Spinal cord (tissue), 10 donors: ENCODE measurements around the gene ARAP2. TPM values are rescaled to one million over a fixed set of nuclear protein-coding genes. Genes with fewer than 3 reads are reported as not detected.

Experiments
- DNase-seq, 6 donors: peaks; one replicate each; pipeline versions ENCODE4 v3.0.0 to v3.0.0-alpha.2; 2013 to 2015; ENCODE audit warnings: low spot score in 6 of 6, low read depth in 4 of 6
- H3K27ac ChIP-seq: one replicate; pipeline ENCODE4 v1.5.1; 2013; ENCODE audit warnings: low read depth, low read length, control low read depth
- H3K27me3 ChIP-seq: one replicate; pipeline ENCODE4 v1.6.1; 2013; ENCODE audit warnings: low read length; ENCODE audit not compliant: control insufficient read depth, insufficient read depth
- H3K36me3 ChIP-seq: one replicate; pipeline ENCODE4 v1.6.1; 2013; ENCODE audit warnings: low read length; ENCODE audit not compliant: control insufficient read depth, insufficient read depth
- H3K4me1 ChIP-seq: one replicate; pipeline ENCODE4 v1.6.1; 2013; ENCODE audit warnings: low read length; ENCODE audit not compliant: control insufficient read depth, insufficient read depth
- H3K4me3 ChIP-seq: one replicate; pipeline ENCODE4 v1.5.1; 2013; ENCODE audit warnings: low read depth, low read length, control low read depth
- H3K9me3 ChIP-seq: one replicate; pipeline ENCODE4 v1.6.1; 2013; ENCODE audit warnings: low read length; ENCODE audit not compliant: control insufficient read depth, insufficient read depth
- WGBS: methylation state at CpG from one replicate; pipeline ENCODE4 v1.1.5; 2013; ENCODE audit warnings: missing lambda C conversion rate; ENCODE audit not compliant: insufficient coverage; 5-methylcytosine and 5-hydroxymethylcytosine counted together
- polyA plus RNA-seq, 2 donors: library from polyadenylated mRNA; unstranded; fragments of 120-200 nt; gene quantifications; one replicate each; pipeline ENCODE4 v1.2.1, GENCODE V29; 2013; ENCODE audit not compliant: insufficient read length in 2 of 2
- total RNA-seq, 2 donors: library from RNA; depleted of rRNA in 1 of 2; stranded (reverse); fragments of 120-200 nt in 1 of 2; fragments of >200 nt in 1 of 2; gene quantifications; one replicate each; pipeline versions ENCODE4 v1.2.3 to v1.2.4, GENCODE V29; 2013 to 2014
- donor health status: healthy.

The ARAP2 gene
- total and polyA plus RNA-seq, 4 donors = 15.9 to 95.8 (median 25.5) TPM

DNA sequence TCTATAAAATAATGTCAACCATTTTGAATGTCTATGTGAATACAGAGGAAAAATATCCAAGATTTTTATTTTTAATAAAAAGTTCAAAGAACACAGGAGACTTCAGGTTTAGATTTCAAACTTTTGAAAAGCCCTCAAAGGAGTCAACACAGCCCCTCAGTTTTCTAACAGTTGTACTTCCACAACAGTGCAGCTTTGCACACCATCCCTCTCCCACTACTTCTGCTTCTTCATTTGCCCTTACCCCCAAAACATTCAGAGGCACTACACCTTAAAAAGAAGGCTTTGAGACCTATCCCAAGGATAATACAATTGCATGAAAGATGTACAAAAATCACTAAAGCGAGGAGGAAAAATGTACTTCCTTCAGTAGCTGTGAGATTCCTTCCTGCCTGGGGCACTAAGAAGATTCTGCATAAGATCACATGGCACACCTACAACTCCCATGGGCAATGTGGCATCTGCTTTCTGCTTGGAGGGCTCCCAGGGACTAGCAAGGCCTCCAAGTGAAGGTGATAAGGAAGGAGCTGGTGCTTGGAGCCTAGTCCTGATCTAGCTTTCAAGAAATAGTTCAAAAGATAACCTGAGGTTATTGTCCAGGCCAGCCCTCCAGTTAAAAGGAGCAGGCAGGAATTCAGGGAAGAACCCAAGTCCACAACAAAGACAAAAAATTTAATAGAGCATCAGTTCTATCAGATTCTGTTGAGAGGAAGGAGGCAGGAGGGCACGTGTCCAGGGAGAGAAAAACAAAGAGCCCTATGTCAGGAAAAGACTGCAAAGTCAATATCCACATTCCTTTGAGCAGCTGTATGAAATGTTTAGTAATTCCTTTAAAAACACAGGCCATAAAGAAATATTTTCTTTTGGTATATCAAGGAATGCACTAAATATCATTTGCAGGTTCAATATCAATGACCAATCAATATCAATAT is 19.1 kb downstream of the ARAP2 start:
- WGBS = 86% methylated on average over 1 of the region's 2 CpGs
- Histone ChIP-seq H3K9me3 (no peaks in the 10 kb centered on the region), H3K36me3 (no peaks in the 10 kb centered on the region), H3K4me1 (peaks cover 4% of the 10 kb centered on the region), H3K27me3 (no peaks in the 10 kb centered on the region), H3K4me3 (no peak overlapping the region), H3K27ac (no peak overlapping the region)
- DNase-seq = no peak

DNA sequence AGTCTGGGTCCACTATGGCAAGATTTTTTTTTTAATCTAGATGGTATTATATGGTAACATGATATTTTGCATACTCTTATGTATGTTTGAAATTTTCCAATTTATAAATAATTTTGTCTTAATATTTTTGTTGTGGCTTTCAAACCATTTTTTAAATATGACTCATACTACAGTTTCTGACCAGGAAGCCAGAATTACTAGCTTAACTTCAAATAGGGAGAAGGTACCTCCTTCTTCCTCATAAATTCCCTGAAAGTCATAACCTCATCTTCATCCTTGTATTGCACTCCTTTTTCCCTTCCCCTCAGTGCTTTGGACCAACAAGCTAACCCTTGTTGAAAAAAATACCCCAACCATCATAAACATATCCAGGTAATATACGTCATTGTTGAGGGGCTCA is 21.6 kb downstream of the ARAP2 start:
- WGBS = no CpG with 5 or more reads among the region's 1 CpG

DNA sequence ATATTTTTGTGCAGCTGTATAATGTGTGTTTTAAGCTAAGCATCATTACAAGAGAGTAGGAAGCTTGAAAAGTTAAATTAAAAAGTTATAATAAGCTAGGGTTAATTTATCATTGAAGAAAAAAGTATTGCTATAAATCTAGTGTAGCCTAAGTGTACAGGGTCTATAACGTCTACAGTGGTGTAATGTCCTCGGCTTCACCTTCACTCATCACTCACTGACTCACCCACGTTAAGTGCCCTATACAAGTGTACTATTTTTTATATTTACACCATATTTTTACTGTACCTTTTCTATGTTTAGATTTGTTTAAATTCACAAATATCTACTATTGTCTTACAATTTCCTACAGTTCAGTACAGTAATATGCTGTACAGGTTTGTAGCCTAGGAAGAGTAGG is 23.5 kb downstream of the ARAP2 start:
- no peak overlapping the region for H3K27ac ChIP-seq
- WGBS = no CpG with 5 or more reads among the region's 3 CpGs
- H3K4me3 ChIP-seq = no peak overlapping the region
- DNase-seq = no peak
- H3K27me3 ChIP-seq = no peaks in the 10 kb centered on the region
- H3K4me1 ChIP-seq = peaks cover 4% of the 10 kb centered on the region
- H3K9me3 ChIP-seq = no peaks in the 10 kb centered on the region
- no peaks in the 10 kb centered on the region for H3K36me3 ChIP-seq

More for the DNA sequence above, 21.6 kb downstream of the ARAP2 start:
- Histone ChIP-seq H3K4me3 (no peak overlapping the region), H3K27me3 (no peaks in the 10 kb centered on the region), H3K9me3 (no peaks in the 10 kb centered on the region), H3K27ac (no peak overlapping the region), H3K4me1 (peaks cover 4% of the 10 kb centered on the region), H3K36me3 (no peaks in the 10 kb centered on the region)
- DNase-seq = no peak

DNA sequence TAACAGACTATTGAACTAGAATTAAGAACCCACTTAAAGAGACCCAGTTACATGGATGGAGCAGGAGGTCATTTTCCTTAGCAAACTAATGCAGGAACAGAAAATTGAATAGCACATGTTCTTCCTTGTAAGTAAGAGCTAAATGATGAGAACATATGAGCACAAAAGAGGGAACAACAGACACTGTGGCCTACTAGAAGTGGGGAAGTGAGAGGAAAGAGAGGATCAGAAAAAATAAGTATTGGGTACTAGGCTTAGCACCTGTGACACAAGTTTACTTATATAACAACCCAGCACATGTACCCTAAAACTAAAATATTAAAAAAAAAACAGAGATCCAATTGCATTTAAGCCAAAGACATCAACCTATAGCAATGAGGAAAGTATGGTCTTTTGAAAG is 26.2 kb downstream of the ARAP2 start:
- Histone ChIP-seq H3K27ac (no peak overlapping the region), H3K4me3 (no peak overlapping the region), H3K27me3 (no peaks in the 10 kb centered on the region), H3K36me3 (no peaks in the 10 kb centered on the region), H3K9me3 (no peaks in the 10 kb centered on the region), H3K4me1 (peaks cover 3% of the 10 kb centered on the region)
- DNase-seq = no peak

DNA sequence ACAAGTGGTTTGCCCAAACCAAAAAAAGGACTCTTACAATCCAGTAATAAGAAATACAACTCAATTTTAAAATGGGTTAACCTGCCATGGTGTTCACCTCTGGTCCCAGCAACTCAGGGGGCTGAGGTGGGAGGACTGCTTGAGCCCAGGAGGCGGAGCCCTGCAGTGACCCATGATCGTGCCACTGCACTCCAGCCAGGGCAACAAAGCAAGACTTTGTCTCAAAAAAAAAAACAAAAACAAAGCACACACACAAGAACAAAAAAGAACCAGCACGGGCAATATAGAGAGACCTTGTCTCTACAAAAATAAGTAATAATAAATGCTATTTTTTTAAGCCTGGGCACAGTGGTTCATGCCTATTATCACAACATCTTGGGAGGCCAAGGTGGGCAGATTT is 28.7 kb downstream of the ARAP2 start:
- DNase-seq = no peak
- Histone ChIP-seq H3K9me3 (no peaks in the 10 kb centered on the region), H3K4me1 (peaks cover 3% of the 10 kb centered on the region), H3K27me3 (no peaks in the 10 kb centered on the region), H3K4me3 (no peak overlapping the region), H3K27ac (no peak overlapping the region), H3K36me3 (no peaks in the 10 kb centered on the region)
- no CpG with 5 or more reads among the region's 3 CpGs for WGBS

DNA sequence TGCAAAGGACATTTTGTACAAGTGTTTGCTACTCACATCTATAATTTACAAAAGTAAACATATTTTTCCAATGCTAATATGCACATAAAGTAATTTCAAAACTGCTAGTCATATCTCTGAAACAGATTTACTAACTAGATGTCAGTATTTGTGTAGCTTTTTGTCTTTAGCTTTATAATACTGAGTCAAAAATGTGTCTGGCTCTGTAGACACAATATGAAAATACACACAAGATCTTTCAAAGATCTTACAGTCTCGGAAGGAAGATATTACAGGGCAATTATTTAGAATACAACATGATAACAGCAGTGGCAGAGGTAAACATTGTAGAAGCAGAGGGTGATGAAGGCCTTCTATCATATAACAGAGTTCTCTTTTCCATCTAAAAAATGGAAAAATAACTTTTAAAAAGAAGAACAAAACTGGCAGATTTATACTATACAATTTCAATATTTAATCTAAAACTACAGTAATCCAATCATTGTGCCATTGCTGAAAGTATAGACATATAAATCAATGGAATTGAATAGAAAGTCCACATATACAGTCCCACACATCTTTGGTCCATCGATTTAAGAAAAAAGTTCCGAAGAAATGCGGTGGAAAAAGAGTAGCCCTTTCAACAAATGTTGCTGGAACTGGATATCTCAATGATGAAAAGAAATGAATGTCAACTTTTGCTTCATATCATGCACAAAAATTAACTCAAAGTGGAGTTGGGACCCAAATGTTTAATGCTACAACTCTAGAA is 29.4 kb downstream of the ARAP2 start:
- DNase-seq = no peak
- Histone ChIP-seq H3K9me3 (no peaks in the 10 kb centered on the region), H3K4me1 (peaks cover 3% of the 10 kb centered on the region), H3K27me3 (no peaks in the 10 kb centered on the region), H3K4me3 (no peak overlapping the region), H3K36me3 (no peaks in the 10 kb centered on the region), H3K27ac (no peak overlapping the region)
- WGBS = no CpG with 5 or more reads among the region's 4 CpGs

DNA sequence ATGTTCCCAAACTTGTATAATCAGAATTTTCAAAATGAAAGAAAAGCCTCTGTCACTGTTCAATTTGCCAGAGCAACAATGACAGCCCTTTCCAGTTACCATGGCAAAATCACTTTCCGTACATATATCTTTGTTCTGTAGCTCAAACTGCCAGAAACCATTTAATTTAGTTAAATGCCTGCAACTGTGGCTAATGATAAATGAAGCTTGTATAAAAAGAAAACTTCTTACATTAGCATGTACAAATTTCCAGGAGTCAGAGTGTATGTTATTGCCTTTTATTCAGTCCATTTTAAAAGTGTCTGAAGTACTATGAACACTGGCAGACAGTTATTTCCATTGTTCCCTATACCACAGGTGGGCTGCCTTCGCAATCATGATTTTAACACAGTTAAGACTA is 30.3 kb downstream of the ARAP2 start:
- H3K4me3 ChIP-seq = no peak overlapping the region
- H3K27me3 ChIP-seq = no peaks in the 10 kb centered on the region
- peaks cover 3% of the 10 kb centered on the region for H3K4me1 ChIP-seq
- H3K9me3 ChIP-seq = no peaks in the 10 kb centered on the region
- WGBS = no CpG with 5 or more reads among the region's 2 CpGs
- H3K36me3 ChIP-seq = no peaks in the 10 kb centered on the region
- H3K27ac ChIP-seq = no peak overlapping the region
- DNase-seq = peak in 3 of 6 donors; percentile 10 to 78 (median 59)

DNA sequence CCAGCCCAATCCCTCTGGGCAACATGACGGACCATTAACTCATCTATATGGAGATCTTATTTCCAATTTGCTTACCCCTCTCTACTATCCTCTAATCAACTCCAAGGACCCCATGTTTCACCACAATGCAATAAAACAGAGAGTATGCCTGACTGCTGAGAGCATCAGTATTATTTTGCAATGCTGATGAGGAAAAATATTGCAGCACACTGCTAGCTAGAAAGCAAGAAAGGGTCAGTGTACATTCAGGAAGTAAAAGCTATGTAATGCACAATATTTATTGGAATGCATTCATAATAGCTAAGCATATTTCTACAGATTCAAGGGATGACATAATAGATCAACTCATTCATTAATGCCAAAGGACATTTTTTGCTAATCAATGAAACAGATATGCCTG is 33.2 kb downstream of the ARAP2 start:
- peaks cover 3% of the 10 kb centered on the region for H3K4me1 ChIP-seq
- DNase-seq = no peak
- no peaks in the 10 kb centered on the region for H3K36me3 ChIP-seq
- H3K27me3 ChIP-seq = no peaks in the 10 kb centered on the region
- no peak overlapping the region for H3K27ac ChIP-seq
- no CpG with 5 or more reads among the region's 1 CpG for WGBS
- H3K9me3 ChIP-seq = no peaks in the 10 kb centered on the region
- H3K4me3 ChIP-seq = no peak overlapping the region

DNA sequence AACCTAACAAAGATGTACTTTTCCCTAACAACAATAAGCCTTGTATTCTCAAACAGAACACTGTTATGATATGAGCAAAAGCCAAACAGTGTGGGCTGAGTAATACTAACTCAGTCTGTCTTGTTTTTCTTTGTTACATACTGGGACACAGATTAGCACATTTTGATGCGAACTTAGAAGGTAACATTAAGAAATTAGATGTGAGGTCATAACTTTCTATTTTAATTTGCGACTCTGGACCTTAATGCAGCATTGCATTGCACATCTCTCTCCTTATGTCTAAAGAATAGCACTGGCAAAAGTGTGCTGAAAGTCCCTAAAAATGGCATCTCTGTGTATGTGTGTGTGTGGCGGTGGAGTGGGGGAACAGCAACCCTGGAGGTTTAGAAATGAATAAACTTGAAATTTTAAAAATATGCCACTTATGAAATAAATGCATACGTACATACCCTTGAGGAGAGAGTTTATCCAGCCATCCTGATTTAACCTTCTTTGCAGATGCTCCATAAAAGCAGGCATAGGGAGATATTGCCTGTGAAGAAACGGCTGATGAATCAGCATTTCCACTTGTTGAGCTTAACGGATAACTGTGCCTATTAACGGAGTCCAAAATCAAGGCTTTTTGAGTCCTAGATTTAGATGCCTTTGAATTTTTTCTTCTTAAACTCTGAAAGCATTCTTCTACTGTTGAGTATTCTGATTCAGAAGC is 34.2 kb downstream of the ARAP2 start:
- Histone ChIP-seq H3K27me3 (no peaks in the 10 kb centered on the region), H3K4me1 (no peaks in the 10 kb centered on the region), H3K36me3 (no peaks in the 10 kb centered on the region), H3K27ac (no peak overlapping the region), H3K4me3 (no peak overlapping the region), H3K9me3 (no peaks in the 10 kb centered on the region)
- DNase-seq = no peak
- WGBS = 46% methylated on average over 2 of the region's 7 CpGs
